Measurements from ENCODE around the gene ASPM. TPM values are rescaled to one million over a fixed set of nuclear protein-coding genes. Genes with fewer than 3 reads are reported as not detected.

Gene ASPM
- total and polyA plus RNA-seq, 10 donors, result 0.70 to 13.3 (median 3.5) TPM

DNA sequence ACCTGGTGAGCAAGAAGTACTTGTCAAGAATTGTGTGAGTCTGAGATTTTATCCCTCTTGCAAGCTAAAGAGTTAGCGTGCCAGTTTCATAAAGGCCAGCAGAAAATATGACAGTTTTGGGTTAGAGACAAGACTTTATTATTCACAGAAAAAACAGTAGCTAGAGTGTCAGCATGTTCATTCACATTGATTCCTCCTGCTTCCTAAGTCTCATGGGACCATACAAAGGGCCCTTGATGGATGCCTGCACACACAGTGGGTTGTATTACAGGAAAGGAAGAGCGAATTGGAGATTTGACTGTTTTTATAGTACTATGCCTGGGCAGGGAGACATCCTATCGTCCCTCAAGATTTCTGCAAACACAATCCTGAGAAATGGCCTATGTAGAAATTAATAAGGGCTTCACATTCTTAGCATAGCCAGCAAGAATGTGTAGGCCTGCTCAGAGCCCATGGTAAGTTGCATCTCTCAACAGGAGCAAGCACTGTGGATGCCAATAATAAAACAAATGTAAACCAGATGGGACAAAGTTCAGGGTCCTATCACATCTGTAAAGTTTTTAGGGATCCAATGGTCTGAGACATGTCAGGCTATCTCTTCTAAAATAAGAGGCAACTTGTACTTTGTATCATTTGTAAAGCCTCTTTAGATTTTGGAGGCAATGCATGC, 4.0 kb upstream of the ASPM start:
- H3K4me1 ChIP-seq, result peaks cover 4 to 16% (median 12%) of the 10 kb centered on the region in 6 donors
- peaks cover 0 to 9% (median 0%) of the 10 kb centered on the region in 7 donors for H3K27me3 ChIP-seq (replicated peaks in 1 of 7)
- TF ChIP-seq, protein P1, sequence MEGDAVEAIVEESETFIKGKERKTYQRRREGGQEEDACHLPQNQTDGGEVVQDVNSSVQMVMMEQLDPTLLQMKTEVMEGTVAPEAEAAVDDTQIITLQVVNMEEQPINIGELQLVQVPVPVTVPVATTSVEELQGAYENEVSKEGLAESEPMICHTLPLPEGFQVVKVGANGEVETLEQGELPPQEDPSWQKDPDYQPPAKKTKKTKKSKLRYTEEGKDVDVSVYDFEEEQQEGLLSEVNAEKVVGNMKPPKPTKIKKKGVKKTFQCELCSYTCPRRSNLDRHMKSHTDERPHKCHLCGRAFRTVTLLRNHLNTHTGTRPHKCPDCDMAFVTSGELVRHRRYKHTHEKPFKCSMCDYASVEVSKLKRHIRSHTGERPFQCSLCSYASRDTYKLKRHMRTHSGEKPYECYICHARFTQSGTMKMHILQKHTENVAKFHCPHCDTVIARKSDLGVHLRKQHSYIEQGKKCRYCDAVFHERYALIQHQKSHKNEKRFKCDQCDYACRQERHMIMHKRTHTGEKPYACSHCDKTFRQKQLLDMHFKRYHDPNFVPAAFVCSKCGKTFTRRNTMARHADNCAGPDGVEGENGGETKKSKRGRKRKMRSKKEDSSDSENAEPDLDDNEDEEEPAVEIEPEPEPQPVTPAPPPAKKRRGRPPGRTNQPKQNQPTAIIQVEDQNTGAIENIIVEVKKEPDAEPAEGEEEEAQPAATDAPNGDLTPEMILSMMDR (IDR thresholded peaks at IDR 0.05 in 8 of 11, conservative IDR thresholded peaks at IDR 0.05 in 3 of 11), result no peak
- TF ChIP-seq POLR2A (IDR thresholded peaks at IDR 0.05), result no peak
- TF ChIP-seq POLR2AphosphoS5 (IDR thresholded peaks at IDR 0.05), result no peak
- intact Hi-C loops (cut with DNase I; ENCODE audit: low total_unique reads), result no loop called here
- H3K4me3 ChIP-seq, result no peak overlapping the region
- WGBS, 5 donors, result 86 to 98% (median 97%) methylated on average over 3 of the region's 3 CpGs
- H3K36me3 ChIP-seq, result no peaks in the 10 kb centered on the region
- H3K27ac ChIP-seq, result no peak overlapping the region
- no peaks in the 10 kb centered on the region for H3K9me3 ChIP-seq
- no peak for DNase-seq

DNA sequence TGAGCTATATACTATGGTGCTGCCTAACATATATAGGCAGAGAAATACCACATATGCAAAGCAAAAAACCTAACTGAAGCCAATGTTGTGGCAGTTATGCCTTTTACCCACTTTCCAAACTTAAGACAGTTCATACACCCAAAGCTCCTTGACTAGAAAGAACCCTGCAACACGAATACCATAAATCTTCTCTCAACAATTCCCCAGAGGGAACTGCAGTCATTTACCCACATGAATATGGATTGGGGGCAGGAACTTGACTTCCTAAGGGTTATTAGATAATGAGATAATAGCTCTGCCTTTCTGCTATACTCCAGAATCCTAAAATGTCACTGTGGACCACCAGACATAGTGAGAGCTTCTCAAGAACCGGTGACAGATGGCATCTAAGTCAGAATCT, 2.9 kb upstream of the ASPM start:
- WGBS, 5 donors, result 76 to 86% (median 84%) methylated on average over 2 of the region's 2 CpGs
- DNase-seq, result no peak
- TF ChIP-seq POLR2A (IDR thresholded peaks at IDR 0.05) (no peak), POLR2AphosphoS5 (IDR thresholded peaks at IDR 0.05) (no peak)
- TF ChIP-seq, protein P1 (IDR thresholded peaks at IDR 0.05 in 8 of 11, conservative IDR thresholded peaks at IDR 0.05 in 3 of 11), result no peak
- Histone ChIP-seq H3K4me3 (no peak overlapping the region), H3K36me3 (no peaks in the 10 kb centered on the region), H3K27ac (no peak overlapping the region), H3K27me3 (replicated peaks in 1 of 7) (peaks cover 0 to 18% (median 3%) of the 10 kb centered on the region in 7 donors), H3K9me3 (no peaks in the 10 kb centered on the region), H3K4me1 (peaks cover 4 to 27% (median 19%) of the 10 kb centered on the region in 6 donors)
- intact Hi-C loops (cut with DNase I; ENCODE audit: low total_unique reads), result no loop called here

DNA sequence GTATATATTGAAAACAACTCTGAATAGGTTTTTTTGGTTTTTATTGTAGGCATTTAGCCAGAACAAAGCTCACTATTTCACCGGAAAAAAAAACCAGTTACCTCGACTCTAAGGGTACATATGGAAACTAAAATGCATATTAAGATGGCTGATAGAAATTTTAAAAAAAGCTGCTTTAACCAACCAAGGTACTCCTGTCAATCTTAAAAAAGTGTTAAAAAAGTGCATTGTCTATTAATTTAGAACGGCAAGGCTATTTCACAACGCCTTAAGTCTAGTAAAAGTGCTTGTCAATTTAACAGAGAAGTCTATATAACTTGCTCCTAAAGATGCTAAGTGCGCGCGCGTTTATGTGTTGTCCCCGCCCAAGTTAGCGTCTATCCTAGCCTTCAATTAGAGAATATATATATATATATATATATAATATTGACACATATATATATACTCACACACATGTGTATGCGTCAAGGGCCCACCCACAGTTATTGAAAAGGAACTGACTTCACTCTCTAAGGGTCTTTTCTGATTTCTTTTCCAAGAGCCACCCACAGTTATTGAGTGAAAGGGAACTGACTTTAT, 934 bp downstream of the ASPM start:
- Histone ChIP-seq H3K36me3 (no peaks in the 10 kb centered on the region), H3K27me3 (replicated peaks in 1 of 7) (peaks cover 0 to 19% (median 3%) of the 10 kb centered on the region in 7 donors), H3K9me3 (no peaks in the 10 kb centered on the region), H3K27ac (peak overlapping the region in 3 of 8 donors; percentile 61 to 79 (median 65)), H3K4me3 (peak overlapping the region; percentile 67 to 93 (median 86)), H3K4me1 (peaks cover 4 to 42% (median 19%) of the 10 kb centered on the region in 6 donors)
- DNase-seq, result no peak
- 1 to 4% (median 2%) methylated on average over 11 of the region's 11 CpGs for WGBS, 5 donors
- TF ChIP-seq, protein P1 (IDR thresholded peaks at IDR 0.05 in 8 of 11, conservative IDR thresholded peaks at IDR 0.05 in 3 of 11), result no peak
- TF ChIP-seq POLR2AphosphoS5 (IDR thresholded peaks at IDR 0.05), result no peak
- no peak for TF ChIP-seq POLR2A (IDR thresholded peaks at IDR 0.05)
- intact Hi-C loops (cut with DNase I; ENCODE audit: low total_unique reads), result no loop called here
